LNCaP clone FGC (cell line): ENCODE data around the gene ZBTB16.

Experiments
- DNase-seq: peaks from one replicate; pipeline ENCODE4 v3.0.0-alpha.2; 2011; ENCODE audit warnings: low read depth
- H3K4me3 ChIP-seq: 2 replicates; pipeline ENCODE4 v1.5.1; 2011; ENCODE audit warnings: mild to moderate bottlenecking, low read depth, low read length, control low read depth
- TF ChIP-seq, protein P1 (sequence below): IDR thresholded peaks from 2 replicates; pipeline ENCODE4 v1.5.1; 2012; ENCODE audit warnings: mild to moderate bottlenecking; ENCODE audit not compliant: control insufficient read depth, insufficient read depth; ENCODE audit errors: extremely low read depth

ZBTB16 gene

GRCh38 chr11:114161486-114162250 lies 102.2 kb downstream of the ZBTB16 start:
- H3K4me3 ChIP-seq, result no peak overlapping the region
- TF ChIP-seq, protein P1, sequence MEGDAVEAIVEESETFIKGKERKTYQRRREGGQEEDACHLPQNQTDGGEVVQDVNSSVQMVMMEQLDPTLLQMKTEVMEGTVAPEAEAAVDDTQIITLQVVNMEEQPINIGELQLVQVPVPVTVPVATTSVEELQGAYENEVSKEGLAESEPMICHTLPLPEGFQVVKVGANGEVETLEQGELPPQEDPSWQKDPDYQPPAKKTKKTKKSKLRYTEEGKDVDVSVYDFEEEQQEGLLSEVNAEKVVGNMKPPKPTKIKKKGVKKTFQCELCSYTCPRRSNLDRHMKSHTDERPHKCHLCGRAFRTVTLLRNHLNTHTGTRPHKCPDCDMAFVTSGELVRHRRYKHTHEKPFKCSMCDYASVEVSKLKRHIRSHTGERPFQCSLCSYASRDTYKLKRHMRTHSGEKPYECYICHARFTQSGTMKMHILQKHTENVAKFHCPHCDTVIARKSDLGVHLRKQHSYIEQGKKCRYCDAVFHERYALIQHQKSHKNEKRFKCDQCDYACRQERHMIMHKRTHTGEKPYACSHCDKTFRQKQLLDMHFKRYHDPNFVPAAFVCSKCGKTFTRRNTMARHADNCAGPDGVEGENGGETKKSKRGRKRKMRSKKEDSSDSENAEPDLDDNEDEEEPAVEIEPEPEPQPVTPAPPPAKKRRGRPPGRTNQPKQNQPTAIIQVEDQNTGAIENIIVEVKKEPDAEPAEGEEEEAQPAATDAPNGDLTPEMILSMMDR, result no peak

GRCh38 chr11:114162719-114163123 lies 103.2 kb downstream of the ZBTB16 start:
- peak; percentile 100 for DNase-seq
- no peak overlapping the region for H3K4me3 ChIP-seq
- TF ChIP-seq, protein P1, result no peak

More at GRCh38 chr11:114161486-114162250, 102.2 kb downstream of the ZBTB16 start:
- DNase-seq, result no peak

DNA sequence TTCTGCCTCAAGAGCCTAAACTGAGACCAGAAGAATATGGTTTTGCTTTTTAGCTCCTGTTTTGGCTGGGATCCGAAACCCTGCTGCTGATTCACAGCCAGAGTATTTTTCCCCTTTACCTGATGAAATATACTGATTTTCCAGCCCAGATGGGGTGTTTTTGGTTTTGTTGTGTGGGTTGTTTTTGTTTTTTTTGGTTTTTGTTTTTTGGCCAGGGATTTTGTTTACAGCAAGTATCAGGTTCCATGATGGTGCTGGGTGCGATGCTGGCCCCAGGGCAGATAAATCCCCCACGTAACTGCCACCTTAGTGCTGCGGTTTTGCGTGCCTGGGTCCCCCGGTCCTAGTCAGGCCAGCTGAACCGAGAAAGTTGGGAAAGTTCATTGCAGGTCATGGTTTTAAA lies 103.7 kb downstream of the ZBTB16 start:
- TF ChIP-seq, protein P1, result no peak
- no peak for DNase-seq
- H3K4me3 ChIP-seq, result peak overlapping the region; percentile 5; the same call in 1 of the 2 replicates

DNA sequence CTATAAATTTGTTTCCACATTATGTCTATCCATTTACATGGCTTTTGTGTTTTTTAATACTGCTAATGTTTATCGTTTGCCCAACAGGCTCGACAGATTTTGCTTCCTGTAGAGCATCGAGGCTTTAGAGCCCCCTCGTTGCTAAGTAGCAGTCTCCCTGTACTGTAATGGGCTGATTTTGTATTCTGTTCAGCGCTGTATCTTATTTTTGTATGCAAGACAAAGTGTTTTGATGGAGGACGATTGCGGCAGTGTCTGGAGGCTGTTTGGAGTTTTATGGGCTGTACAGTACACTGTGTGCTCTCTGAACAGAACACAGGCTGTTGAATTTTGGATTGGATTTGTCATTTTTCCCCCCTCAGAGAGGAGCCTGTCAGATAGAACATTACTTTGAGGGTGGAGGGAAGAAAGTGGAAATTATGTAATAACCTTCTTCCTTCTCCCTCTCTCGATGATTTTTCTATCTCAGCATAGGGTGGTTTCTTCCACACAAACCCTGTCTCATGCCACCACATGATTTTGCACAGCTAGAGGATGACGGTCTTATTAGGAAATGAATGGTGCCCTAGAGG lies 104.4 kb downstream of the ZBTB16 start:
- peak overlapping the region; percentile 5; the same call in 1 of the 2 replicates for H3K4me3 ChIP-seq
- TF ChIP-seq, protein P1, result no peak
- peak; percentile 78 for DNase-seq

- H3K4me3 ChIP-seq, result no peak overlapping the region
- TF ChIP-seq, protein P1, result no peak
- no peak for DNase-seq
These were observed 105.0 kb downstream of the ZBTB16 start for GRCh38 chr11:114164546-114164945.

- no peak overlapping the region for H3K4me3 ChIP-seq
- TF ChIP-seq, protein P1, result no peak
- peak; percentile 85 for DNase-seq
These were observed 106.1 kb downstream of the ZBTB16 start for GRCh38 chr11:114165326-114166230.
